HG03064 (cell line): ENCODE measurements around the gene MTA2.

Source experiments
- ATAC-seq: cut with Tn5 transposase; IDR thresholded peaks from one replicate; pipeline ENCODE4 v1.9.1; 2021; ENCODE audit warnings: low read depth; ENCODE audit not compliant: unreplicated experiment

MTA2 gene

GRCh38 chr11:62548545-62549335 lies 52.9 kb downstream of the MTA2 start:
- ATAC-seq = no peak

- no peak for ATAC-seq
Observed at GRCh38 chr11:62547691-62548281, 53.9 kb downstream of the MTA2 start.

- no peak for ATAC-seq
Observed at GRCh38 chr11:62546929-62547625, 54.6 kb downstream of the MTA2 start.

- ATAC-seq = no peak
Observed at GRCh38 chr11:62546244-62546928, 55.3 kb downstream of the MTA2 start, which contains the start of gene AHNAK. TSS of gene AHNAK (minus strand) at chr11:62546806. CDS start at chr11:62536098, 10,708 bp downstream.

- no peak for ATAC-seq
Observed at GRCh38 chr11:62545437-62546243, 56.0 kb downstream of the MTA2 start.

- ATAC-seq = no peak
Observed at GRCh38 chr11:62544581-62545436, 56.9 kb downstream of the MTA2 start.

GRCh38 chr11:62543680-62544444 lies 57.8 kb downstream of the MTA2 start:
- no peak for ATAC-seq
